Activated naive CD8-positive, alpha-beta T cell treated with anti-CD3 and anti-CD28 coated beads for 36 hours (primary cell): ENCODE results near the gene ATRX. TPM values are rescaled to one million over a fixed set of nuclear protein-coding genes. Genes with fewer than 3 reads are reported as not detected.
A peak's percentile ranks its signal among the peaks of the same experiment; 100 is the strongest.
"Not testable (repeated sequence)": the region's sequence is repeated elsewhere in the genome, so short reads cannot be mapped to it uniquely, and the experiment has no call there.

Experiments
- DNase-seq: peaks from one replicate; pipeline ENCODE4 v3.0.0; 2021
- H3K27ac Mint-ChIP-seq: one replicate; pipeline ENCODE4 v1.8.0; 2022; ENCODE audit warnings: mild to moderate bottlenecking, moderate library complexity, mixed read lengths
- H3K27me3 Mint-ChIP-seq: one replicate; pipeline ENCODE4 v1.8.0; 2022; ENCODE audit warnings: mild to moderate bottlenecking, mixed read lengths
- H3K36me3 Mint-ChIP-seq: one replicate; pipeline ENCODE4 v1.8.0; 2021; ENCODE audit warnings: mild to moderate bottlenecking, mixed read lengths
- H3K4me1 Mint-ChIP-seq: one replicate; pipeline ENCODE4 v1.8.0; 2021; ENCODE audit warnings: mixed read lengths
- H3K4me3 Mint-ChIP-seq: one replicate; pipeline ENCODE4 v1.8.0; 2022; ENCODE audit warnings: mild to moderate bottlenecking, moderate library complexity, mixed read lengths
- H3K9me3 Mint-ChIP-seq: one replicate; pipeline ENCODE4 v1.8.0; 2022; ENCODE audit warnings: mixed read lengths
- total RNA-seq, 2 experiments: library from RNA; stranded (reverse); gene quantifications; one replicate each; pipeline ENCODE4 v1.2.3, GENCODE V29; 2021

ATRX gene
- total RNA-seq, 2 experiments from 2014 or later: 51.5 to 56.1 TPM

GRCh38 chrX:77603635-77604336, 182.2 kb downstream of the ATRX start:
- no peak for DNase-seq
- H3K4me1 Mint-ChIP-seq: no peaks in the 10 kb centered on the region
- no peak overlapping the region for H3K4me3 Mint-ChIP-seq
- peaks cover 2% of the 10 kb centered on the region for H3K9me3 Mint-ChIP-seq
- H3K36me3 Mint-ChIP-seq: peaks cover 36% of the 10 kb centered on the region
- no peak overlapping the region for H3K27ac Mint-ChIP-seq
- H3K27me3 Mint-ChIP-seq: no peaks in the 10 kb centered on the region

DNA sequence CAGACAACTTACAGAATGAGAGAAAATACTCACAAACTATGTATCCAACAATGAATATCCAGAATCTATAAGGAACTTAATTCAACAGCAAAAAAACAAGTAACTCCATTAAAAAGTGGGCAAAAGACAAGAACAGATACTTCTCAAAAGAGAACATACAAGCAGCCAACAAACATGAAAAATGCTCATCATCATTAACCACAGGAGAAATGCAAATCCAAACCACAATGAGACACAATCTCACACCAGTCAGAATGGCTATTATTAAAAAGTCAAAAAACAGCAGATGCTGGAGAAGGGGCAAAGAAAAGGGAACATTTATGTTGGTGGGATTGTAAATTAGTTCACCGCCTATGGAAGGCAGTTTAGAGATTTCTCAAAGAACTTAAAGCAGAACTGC, 188.5 kb downstream of the ATRX start:
- no peak overlapping the region for H3K27ac Mint-ChIP-seq
- H3K36me3 Mint-ChIP-seq: peaks cover 23% of the 10 kb centered on the region
- H3K4me3 Mint-ChIP-seq: no peak overlapping the region
- H3K9me3 Mint-ChIP-seq: no peaks in the 10 kb centered on the region
- DNase-seq: no peak
- no peaks in the 10 kb centered on the region for H3K4me1 Mint-ChIP-seq
- H3K27me3 Mint-ChIP-seq: no peaks in the 10 kb centered on the region

DNA sequence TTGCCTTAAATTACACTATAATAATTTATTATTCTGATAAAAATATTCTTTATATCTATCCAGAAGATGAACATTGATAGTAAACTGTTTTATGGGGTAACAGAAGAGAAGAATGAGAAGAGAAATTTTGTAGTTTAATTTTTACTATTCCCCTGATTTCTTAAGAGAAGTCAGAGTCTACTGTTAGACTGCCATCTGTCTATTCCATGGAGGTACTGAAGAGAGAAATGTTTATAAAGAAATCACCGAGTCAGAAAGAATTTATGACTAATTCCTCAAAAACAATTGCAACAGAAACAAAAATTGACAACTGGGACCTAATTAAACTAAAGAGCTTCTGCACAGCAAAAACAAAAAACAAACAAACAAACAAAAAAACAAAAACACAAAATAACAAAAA, 188.9 kb downstream of the ATRX start:
- H3K4me1 Mint-ChIP-seq: no peaks in the 10 kb centered on the region
- H3K27ac Mint-ChIP-seq: no peak overlapping the region
- no peaks in the 10 kb centered on the region for H3K9me3 Mint-ChIP-seq

GRCh38 chrX:77595848-77596247, 190.2 kb downstream of the ATRX start:
- no peak for DNase-seq
- H3K4me3 Mint-ChIP-seq: no peak overlapping the region
- H3K4me1 Mint-ChIP-seq: no peaks in the 10 kb centered on the region
- H3K27me3 Mint-ChIP-seq: no peaks in the 10 kb centered on the region
- no peaks in the 10 kb centered on the region for H3K9me3 Mint-ChIP-seq
- no peak overlapping the region for H3K27ac Mint-ChIP-seq
- H3K36me3 Mint-ChIP-seq: peaks cover 23% of the 10 kb centered on the region

More for the DNA sequence above, 188.9 kb downstream of the ATRX start:
- Mint-ChIP-seq H3K27me3 (no peaks in the 10 kb centered on the region), H3K4me3 (no peak overlapping the region), H3K36me3 (peaks cover 23% of the 10 kb centered on the region)
- DNase-seq: no peak

DNA sequence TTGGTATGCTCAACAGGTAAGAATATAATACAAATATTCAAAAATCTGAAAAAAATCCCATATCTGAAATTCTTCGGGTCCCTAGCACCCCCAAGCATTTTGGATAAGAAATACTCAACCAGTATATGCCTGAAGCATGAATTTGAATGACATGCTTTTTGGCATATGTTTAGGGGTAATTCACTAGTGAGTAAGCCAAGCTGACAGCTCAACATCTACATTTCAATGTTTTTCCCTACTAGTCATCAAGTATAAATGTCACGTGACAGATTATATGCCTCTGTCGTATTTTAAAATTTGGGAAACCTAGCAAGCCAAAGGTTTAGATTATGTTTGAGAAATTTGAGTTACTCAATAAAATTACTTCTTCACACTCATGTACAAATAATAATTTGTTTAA, 213.7 kb downstream of the ATRX start:
- H3K36me3 Mint-ChIP-seq: peaks cover 28% of the 10 kb centered on the region
- no peak for DNase-seq
- no peak overlapping the region for H3K27ac Mint-ChIP-seq
- H3K4me3 Mint-ChIP-seq: no peak overlapping the region
- H3K4me1 Mint-ChIP-seq: no peaks in the 10 kb centered on the region
- H3K9me3 Mint-ChIP-seq: peaks cover 4% of the 10 kb centered on the region
- H3K27me3 Mint-ChIP-seq: no peaks in the 10 kb centered on the region

DNA sequence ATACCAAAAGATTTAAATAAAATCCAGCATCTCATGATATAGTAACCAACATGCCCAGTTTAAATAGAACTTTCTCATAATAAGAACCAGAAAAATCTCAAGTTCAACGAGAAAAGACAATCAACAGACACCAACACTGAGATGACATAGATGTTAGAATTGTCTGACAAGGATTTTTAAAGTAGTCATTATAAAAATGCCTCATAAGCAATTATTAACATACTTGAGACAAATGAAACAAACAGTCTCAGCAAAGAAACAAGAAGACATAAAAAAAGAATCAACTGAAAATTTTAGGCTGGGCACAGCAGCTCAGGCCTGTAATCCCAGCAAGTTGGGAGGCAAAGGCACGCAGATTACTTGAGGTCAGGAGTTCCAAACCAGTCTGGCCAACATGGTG, 220.7 kb downstream of the ATRX start:
- peaks cover 5% of the 10 kb centered on the region for H3K9me3 Mint-ChIP-seq
- H3K4me3 Mint-ChIP-seq: no peak overlapping the region
- no peak overlapping the region for H3K27ac Mint-ChIP-seq
- peaks cover 11% of the 10 kb centered on the region for H3K4me1 Mint-ChIP-seq
- peaks cover 42% of the 10 kb centered on the region for H3K36me3 Mint-ChIP-seq
- no peaks in the 10 kb centered on the region for H3K27me3 Mint-ChIP-seq
- no peak for DNase-seq

DNA sequence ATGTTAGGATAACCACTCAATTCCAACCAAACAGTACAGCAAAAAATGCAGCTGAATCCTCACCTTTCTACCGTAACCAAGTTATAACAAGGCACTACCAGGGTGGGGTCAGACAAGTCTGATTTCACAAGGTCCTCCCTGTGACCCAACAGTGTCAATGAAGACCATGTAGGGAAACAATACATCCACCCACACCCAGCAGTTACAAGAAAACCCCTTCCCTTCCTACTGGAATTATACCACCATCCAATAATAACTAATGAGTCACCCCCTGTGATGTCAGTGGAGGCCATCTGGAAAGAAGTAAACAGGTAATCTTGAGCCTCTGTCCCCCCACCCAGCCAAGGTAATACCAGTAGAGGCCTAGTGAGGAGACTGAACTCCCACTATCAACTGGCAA, 221.2 kb downstream of the ATRX start:
- H3K9me3 Mint-ChIP-seq: peaks cover 5% of the 10 kb centered on the region
- no peak for DNase-seq
- no peak overlapping the region for H3K4me3 Mint-ChIP-seq
- peaks cover 11% of the 10 kb centered on the region for H3K4me1 Mint-ChIP-seq
- H3K27me3 Mint-ChIP-seq: no peaks in the 10 kb centered on the region
- peaks cover 40% of the 10 kb centered on the region for H3K36me3 Mint-ChIP-seq
- H3K27ac Mint-ChIP-seq: no peak overlapping the region

DNA sequence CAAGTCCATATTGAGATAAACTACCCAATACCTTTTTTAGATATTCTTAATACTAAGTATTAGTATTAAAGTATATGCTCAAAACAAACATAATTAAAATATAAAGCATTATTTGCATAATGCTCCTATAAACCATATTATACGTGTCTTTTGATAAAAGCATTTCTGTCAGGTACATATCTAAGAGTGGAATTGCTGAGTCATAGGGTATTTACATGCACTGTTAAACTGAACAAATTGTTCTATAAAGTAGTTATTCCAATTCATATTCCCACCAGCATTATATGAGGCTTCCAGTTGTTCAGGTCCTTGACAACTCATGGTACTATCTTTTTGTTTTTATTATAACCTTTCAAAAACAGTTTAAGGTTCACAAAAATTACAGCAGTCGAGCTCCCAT, 224.6 kb downstream of the ATRX start:
- Mint-ChIP-seq H3K27ac (no peak overlapping the region), H3K36me3 (peaks cover 20% of the 10 kb centered on the region), H3K4me3 (no peak overlapping the region), H3K4me1 (peaks cover 11% of the 10 kb centered on the region), H3K9me3 (no peaks in the 10 kb centered on the region), H3K27me3 (no peaks in the 10 kb centered on the region)
- no peak for DNase-seq

- no peak for DNase-seq
- H3K27ac Mint-ChIP-seq: no peak overlapping the region
- H3K36me3 Mint-ChIP-seq: peaks cover 41% of the 10 kb centered on the region
- H3K9me3 Mint-ChIP-seq: peaks cover 6% of the 10 kb centered on the region
- no peaks in the 10 kb centered on the region for H3K4me1 Mint-ChIP-seq
- H3K4me3 Mint-ChIP-seq: no peak overlapping the region
- H3K27me3 Mint-ChIP-seq: no peaks in the 10 kb centered on the region
These were observed 229.7 kb downstream of the ATRX start for GRCh38 chrX:77556276-77556675.

DNA sequence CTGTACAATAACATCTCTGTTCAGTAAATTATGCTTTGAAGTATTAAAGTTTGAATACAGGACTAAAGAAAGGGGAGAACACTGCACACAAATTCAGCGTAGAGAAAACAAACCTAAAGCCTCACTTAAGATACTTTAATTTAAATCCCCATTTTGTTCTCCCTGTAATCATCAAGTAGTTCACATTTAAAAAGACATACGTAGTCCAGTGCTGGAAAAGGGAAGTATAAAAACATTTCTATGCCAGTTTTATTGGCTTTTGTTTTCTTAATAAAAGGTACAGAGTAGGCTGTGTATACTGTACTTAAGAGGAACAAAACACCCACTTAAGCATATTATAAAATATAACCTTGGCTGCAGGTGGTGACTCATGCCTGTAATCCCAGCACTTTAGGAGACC, 237.3 kb downstream of the ATRX start:
- no peak for DNase-seq
- H3K27ac Mint-ChIP-seq: no peak overlapping the region
- H3K4me3 Mint-ChIP-seq: no peak overlapping the region
- peaks cover 3% of the 10 kb centered on the region for H3K9me3 Mint-ChIP-seq
- H3K27me3 Mint-ChIP-seq: no peaks in the 10 kb centered on the region
- H3K36me3 Mint-ChIP-seq: peaks cover 41% of the 10 kb centered on the region
- H3K4me1 Mint-ChIP-seq: no peaks in the 10 kb centered on the region

- not testable (repeated sequence) for H3K27me3 Mint-ChIP-seq, H3K4me1 Mint-ChIP-seq, H3K27ac Mint-ChIP-seq, H3K4me3 Mint-ChIP-seq, DNase-seq
- Mint-ChIP-seq H3K9me3 (peaks cover 26% of the 10 kb centered on the region), H3K36me3 (peaks cover 55% of the 10 kb centered on the region)
These were observed 246.2 kb downstream of the ATRX start for GRCh38 chrX:77539778-77540177.

- not testable (repeated sequence) for DNase-seq, H3K4me1 Mint-ChIP-seq, H3K4me3 Mint-ChIP-seq, H3K27ac Mint-ChIP-seq, H3K27me3 Mint-ChIP-seq
- H3K9me3 Mint-ChIP-seq: peaks cover 19% of the 10 kb centered on the region
- peaks cover 40% of the 10 kb centered on the region for H3K36me3 Mint-ChIP-seq
These were observed 254.8 kb downstream of the ATRX start for GRCh38 chrX:77531261-77531660.

DNA sequence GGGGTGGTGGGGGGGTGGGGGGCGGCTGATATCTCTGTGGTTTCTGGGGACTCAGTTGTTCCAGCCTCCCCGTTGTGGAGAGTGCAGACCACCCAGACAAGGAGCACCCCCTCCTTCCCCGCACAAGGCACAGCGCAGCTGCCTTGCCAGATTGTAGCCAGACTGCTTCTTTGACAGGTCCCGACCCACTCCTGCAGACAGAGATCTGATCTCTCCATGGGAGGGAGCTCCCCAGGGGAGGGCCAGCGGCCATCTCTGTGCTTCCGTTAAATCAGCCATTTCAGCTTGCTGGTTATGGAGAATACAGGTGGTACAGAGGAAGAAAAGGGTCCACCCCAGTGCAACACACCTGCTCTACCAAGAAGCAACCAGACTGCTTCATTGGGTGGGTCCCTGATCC, 258.0 kb downstream of the ATRX start:
- Mint-ChIP-seq H3K36me3 (peaks cover 39% of the 10 kb centered on the region), H3K27me3 (no peaks in the 10 kb centered on the region), H3K4me1 (peaks cover 11% of the 10 kb centered on the region), H3K9me3 (peaks cover 19% of the 10 kb centered on the region), H3K27ac (no peak overlapping the region), H3K4me3 (no peak overlapping the region)
- no peak for DNase-seq

DNA sequence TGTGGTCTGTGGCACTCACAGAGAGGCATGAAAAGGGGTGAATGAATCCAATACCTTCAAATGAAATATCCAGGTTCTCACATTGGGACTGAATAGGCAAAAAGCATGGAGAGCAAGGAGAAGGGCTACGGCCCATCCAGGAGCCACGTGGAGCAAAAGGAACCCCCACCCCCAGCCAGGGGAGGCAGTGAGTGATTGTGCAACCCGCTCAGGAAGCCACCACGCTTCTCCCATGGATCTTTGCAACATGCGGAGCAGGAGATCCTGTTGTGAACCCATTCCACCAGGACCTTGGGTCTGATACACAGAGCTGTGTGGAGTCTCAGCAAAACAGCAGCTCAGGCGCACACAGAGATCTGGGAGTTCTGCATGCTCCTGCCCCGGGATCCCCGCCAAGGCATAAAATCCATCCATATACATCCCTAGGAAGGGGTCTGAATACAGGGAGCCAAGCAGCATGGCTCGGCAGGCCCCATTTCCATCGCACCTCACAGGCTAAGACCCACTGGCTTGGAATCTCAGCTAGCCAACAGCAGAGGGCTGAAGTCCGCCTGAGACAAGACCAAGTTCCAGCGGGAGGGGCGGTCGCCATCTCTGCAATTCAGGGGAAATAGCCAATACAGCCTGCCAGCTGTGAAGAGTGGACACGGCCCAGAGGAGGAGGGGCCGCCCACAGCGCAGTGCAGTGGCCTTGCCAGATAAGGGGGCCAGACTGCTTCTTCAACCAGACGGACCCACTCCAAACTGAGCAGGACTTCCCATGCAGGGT, 258.6 kb downstream of the ATRX start:
- Mint-ChIP-seq H3K27ac (peak overlapping the region; percentile 14), H3K9me3 (peaks cover 18% of the 10 kb centered on the region), H3K4me1 (peaks cover 11% of the 10 kb centered on the region), H3K36me3 (peaks cover 39% of the 10 kb centered on the region), H3K27me3 (no peaks in the 10 kb centered on the region), H3K4me3 (no peak overlapping the region)
- DNase-seq: no peak

GRCh38 chrX:77519765-77520164, 266.3 kb downstream of the ATRX start:
- H3K36me3 Mint-ChIP-seq: peaks cover 59% of the 10 kb centered on the region
- no peak overlapping the region for H3K4me3 Mint-ChIP-seq
- H3K27me3 Mint-ChIP-seq: no peaks in the 10 kb centered on the region
- DNase-seq: no peak
- H3K27ac Mint-ChIP-seq: no peak overlapping the region
- H3K4me1 Mint-ChIP-seq: no peaks in the 10 kb centered on the region
- peaks cover 2% of the 10 kb centered on the region for H3K9me3 Mint-ChIP-seq

- Mint-ChIP-seq H3K4me3 (no peak overlapping the region), H3K27me3 (no peaks in the 10 kb centered on the region), H3K36me3 (peaks cover 69% of the 10 kb centered on the region), H3K9me3 (peaks cover 11% of the 10 kb centered on the region), H3K27ac (no peak overlapping the region), H3K4me1 (no peaks in the 10 kb centered on the region)
- no peak for DNase-seq
These were observed 271.8 kb downstream of the ATRX start for GRCh38 chrX:77514177-77514576.
